Lower leg skin (tissue), 3 donors: ENCODE measurements around the gene MAN1A2.

Experiments
- POLR2A ChIP-seq, 2 donors: fragments of 450-650 bp; IDR thresholded peaks; one replicate each; pipeline ENCODE4 v1.6.1; 2016 to 2017; ENCODE audit warnings: antibody characterized with exemption in 2 of 2, mild to moderate bottlenecking in 1 of 2, moderate library complexity in 1 of 2
- TF ChIP-seq, protein P1 (sequence below), 3 donors: fragments of 450-650 bp; IDR thresholded peaks; one replicate each; pipeline ENCODE4 v1.5.1; 2016; ENCODE audit warnings: antibody characterized with exemption in 3 of 3, mild to moderate bottlenecking in 3 of 3, moderate library complexity in 2 of 3

DNA sequence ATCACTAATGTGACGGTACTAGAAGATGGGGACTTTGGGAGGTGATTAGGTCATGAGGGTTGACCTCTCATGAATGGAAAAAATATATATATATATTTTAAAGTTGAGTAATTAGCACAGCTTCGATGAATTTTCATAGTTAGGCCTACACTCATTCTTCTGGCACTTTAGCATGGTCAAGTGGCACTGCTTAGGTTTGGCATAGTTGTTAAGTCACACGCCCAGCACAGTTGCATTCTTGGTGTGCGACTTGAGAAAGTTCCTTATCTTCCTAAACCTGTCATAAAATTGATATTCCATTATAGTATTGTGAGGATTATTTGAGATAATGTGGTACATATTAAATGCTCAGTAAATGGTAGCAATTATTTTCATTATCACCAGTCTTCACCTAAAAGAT is 47.7 kb downstream of the MAN1A2 start:
- TF ChIP-seq, protein P1, sequence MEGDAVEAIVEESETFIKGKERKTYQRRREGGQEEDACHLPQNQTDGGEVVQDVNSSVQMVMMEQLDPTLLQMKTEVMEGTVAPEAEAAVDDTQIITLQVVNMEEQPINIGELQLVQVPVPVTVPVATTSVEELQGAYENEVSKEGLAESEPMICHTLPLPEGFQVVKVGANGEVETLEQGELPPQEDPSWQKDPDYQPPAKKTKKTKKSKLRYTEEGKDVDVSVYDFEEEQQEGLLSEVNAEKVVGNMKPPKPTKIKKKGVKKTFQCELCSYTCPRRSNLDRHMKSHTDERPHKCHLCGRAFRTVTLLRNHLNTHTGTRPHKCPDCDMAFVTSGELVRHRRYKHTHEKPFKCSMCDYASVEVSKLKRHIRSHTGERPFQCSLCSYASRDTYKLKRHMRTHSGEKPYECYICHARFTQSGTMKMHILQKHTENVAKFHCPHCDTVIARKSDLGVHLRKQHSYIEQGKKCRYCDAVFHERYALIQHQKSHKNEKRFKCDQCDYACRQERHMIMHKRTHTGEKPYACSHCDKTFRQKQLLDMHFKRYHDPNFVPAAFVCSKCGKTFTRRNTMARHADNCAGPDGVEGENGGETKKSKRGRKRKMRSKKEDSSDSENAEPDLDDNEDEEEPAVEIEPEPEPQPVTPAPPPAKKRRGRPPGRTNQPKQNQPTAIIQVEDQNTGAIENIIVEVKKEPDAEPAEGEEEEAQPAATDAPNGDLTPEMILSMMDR (IDR thresholded peaks at IDR 0.05) = no peak
- no peak for TF ChIP-seq POLR2A (IDR thresholded peaks at IDR 0.05)
